Keratinocyte (primary cell): ENCODE results near the gene ABCD1. TPM values are rescaled to one million over a fixed set of nuclear protein-coding genes. Genes with fewer than 3 reads are reported as not detected.

ENCODE experiments used
- DNase-seq: peaks from one replicate; pipeline ENCODE4 v3.0.0-alpha.2; 2011; ENCODE audit warnings: low read depth, missing footprints, low spot score
- FAIRE-seq: peaks from 2 replicates; lab custom pipeline; 2011; peaks lifted over from hg19 to GRCh38; lab: Jason Lieb, UNC
- H2AFZ ChIP-seq: 2 replicates; pipeline ENCODE4 v1.6.0; 2012; ENCODE audit warnings: low read length, control low read depth, inconsistent platforms; ENCODE audit not compliant: control insufficient read depth
- H3K27ac ChIP-seq: 2 replicates; pipeline ENCODE4 v1.5.1; 2011; ENCODE audit warnings: low read length; ENCODE audit not compliant: control insufficient read depth, insufficient read depth
- H3K27me3 ChIP-seq: 3 replicates; pipeline ENCODE4 v1.6.0; 2011; ENCODE audit warnings: low read length; ENCODE audit not compliant: control insufficient read depth, insufficient read depth; ENCODE audit errors: extremely low read depth
- H3K36me3 ChIP-seq, 2 experiments: 2 replicates in 1 of 2; 3 replicates in 1 of 2; pipeline ENCODE4 v1.5.1; 2011; ENCODE audit warnings: low read length in 2 of 2, mild to moderate bottlenecking in 1 of 2; ENCODE audit not compliant: control insufficient read depth in 2 of 2, insufficient read depth in 2 of 2; ENCODE audit errors: extremely low read depth in 1 of 2
- H3K4me1 ChIP-seq: 3 replicates; pipeline ENCODE4 v1.5.1; 2011; ENCODE audit warnings: low read length; ENCODE audit not compliant: control insufficient read depth, insufficient read depth; ENCODE audit errors: extremely low read depth
- H3K4me2 ChIP-seq: 3 replicates; pipeline ENCODE4 v1.6.0; 2011; ENCODE audit warnings: low read depth, low read length; ENCODE audit not compliant: control insufficient read depth, insufficient read depth; ENCODE audit errors: extremely low read depth
- H3K4me3 ChIP-seq, 3 experiments: fragments of 200-600 bp in 1 of 3; sonication (generic) in 1 of 3; 2 replicates in 2 of 3; 3 replicates in 1 of 3; pipeline ENCODE4 v1.5.1; 2011 to 2016; ENCODE audit warnings: low read length in 3 of 3, mild to moderate bottlenecking in 3 of 3, control low read depth in 2 of 3, inconsistent platforms in 1 of 3, low read depth in 1 of 3, mixed read lengths in 1 of 3, mixed run types in 1 of 3, moderate library complexity in 1 of 3; ENCODE audit not compliant: control insufficient read depth in 2 of 3, insufficient read depth in 2 of 3; ENCODE audit errors: extremely low read depth in 1 of 3
- H3K79me2 ChIP-seq: 2 replicates; pipeline ENCODE4 v1.6.0; 2012; ENCODE audit warnings: low read length; ENCODE audit not compliant: control insufficient read depth, insufficient read depth
- H3K9ac ChIP-seq: 3 replicates; pipeline ENCODE4 v1.6.0; 2011; ENCODE audit warnings: low read length; ENCODE audit not compliant: control insufficient read depth, insufficient read depth; ENCODE audit errors: extremely low read depth
- H3K9me1 ChIP-seq: 3 replicates; pipeline ENCODE4 v1.6.0; 2011; ENCODE audit warnings: low read length; ENCODE audit not compliant: control insufficient read depth, insufficient read depth; ENCODE audit errors: extremely low read depth
- H3K9me3 ChIP-seq: 2 replicates; pipeline ENCODE4 v1.5.1; 2012; ENCODE audit warnings: low read depth, low read length; ENCODE audit not compliant: control insufficient read depth
- H4K20me1 ChIP-seq: 3 replicates; pipeline ENCODE4 v1.6.0; 2011; ENCODE audit warnings: low read length; ENCODE audit not compliant: control insufficient read depth, insufficient read depth; ENCODE audit errors: extremely low read depth
- CTCF ChIP-seq, 3 experiments: IDR thresholded peaks in 1 of 3; conservative IDR thresholded peaks in 1 of 3; optimal IDR thresholded peaks in 1 of 3; 2 replicates in 2 of 3; 3 replicates in 1 of 3; pipeline versions ENCODE3 to v1.5.1; 2011; ENCODE audit warnings: low read length in 3 of 3, mild to moderate bottlenecking in 3 of 3, moderate library complexity in 2 of 3, control low read depth in 1 of 3, inconsistent platforms in 1 of 3; ENCODE audit not compliant: insufficient read depth in 2 of 3; ENCODE audit errors: extremely low read depth in 1 of 3
- EZH2 ChIP-seq: IDR thresholded peaks from one replicate; pipeline ENCODE4 v1.6.1; 2012; ENCODE audit warnings: inconsistent platforms, mild to moderate bottlenecking, low read length, moderate library complexity
- dilution Hi-C: fragments of 300-500 bp; cut with MboI; formaldehyde crosslinking; loops from one replicate; pipeline ENCODE4 v1.7.0; 2020; ENCODE audit warnings: low sequenced_read_pairs; ENCODE audit not compliant: extremely low pct_ligation_motif_present
- polyA plus RNA-seq, 5 experiments: library from polyadenylated mRNA; depleted of rRNA in 3 of 5; stranded (reverse) in 3 of 5; stranded (forward) in 1 of 5; unstranded in 1 of 5; fragments of >200 nt; gene quantifications; 1 replicate in 1 of 5; 2 replicates in 3 of 5; 3 replicates in 1 of 5; pipeline versions ENCODE4 v1.2.1 to v1.2.3, GENCODE V29; 2011 to 2012; ENCODE audit warnings: missing spikeins in 2 of 5, low read depth in 1 of 5, low replicate concordance in 1 of 5

ABCD1 gene
- polyA plus RNA-seq, 1 donor (not counting 4 experiments of a cell fraction or from before 2014, with no cell fraction given), result 0.81 TPM

DNA sequence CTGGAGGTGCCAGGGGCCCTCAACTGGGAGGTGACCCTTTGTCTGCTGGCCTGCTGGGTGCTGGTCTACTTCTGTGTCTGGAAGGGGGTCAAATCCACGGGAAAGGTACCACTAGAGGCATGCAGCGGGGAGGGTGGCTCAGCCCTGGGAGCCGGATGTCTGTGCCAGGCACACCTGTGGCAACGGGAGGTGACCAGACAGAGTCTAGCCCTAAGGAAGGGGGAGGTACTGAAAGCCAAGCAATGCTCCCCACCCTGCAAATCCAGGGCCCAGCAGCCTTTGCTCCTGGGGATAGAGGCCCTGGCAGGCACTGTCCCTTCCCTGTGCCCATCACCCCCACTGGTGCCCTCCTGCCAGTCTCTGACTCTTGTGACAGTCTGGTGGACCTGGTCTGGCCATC lies 32.7 kb upstream of the ABCD1 start:
- FAIRE-seq, result no peak
- no peak overlapping the region for H3K4me2 ChIP-seq
- H3K4me3 ChIP-seq, result no peak overlapping the region
- no peak overlapping the region for H3K9ac ChIP-seq
- no peaks in the 10 kb centered on the region for H3K36me3 ChIP-seq
- dilution Hi-C loops, result no loop called here
- no peaks in the 10 kb centered on the region for H3K9me3 ChIP-seq
- H3K27ac ChIP-seq, result no peak overlapping the region
- no peaks in the 10 kb centered on the region for H3K9me1 ChIP-seq
- peaks cover 8% of the 10 kb centered on the region for H3K4me1 ChIP-seq
- H3K27me3 ChIP-seq, result no peaks in the 10 kb centered on the region
- TF ChIP-seq EZH2, result no peak
- TF ChIP-seq CTCF (optimal IDR thresholded peaks at IDR 0.05 in 1 of 3, IDR thresholded peaks at IDR 0.05 in 1 of 3, conservative IDR thresholded peaks at IDR 0.05 in 1 of 3; ENCODE audit: extremely low read depth in 1 of 3, insufficient read depth in 2 of 3, low read length in 3 of 3), result no peak
- H4K20me1 ChIP-seq, result no peaks in the 10 kb centered on the region
- H2AFZ ChIP-seq, result no peak overlapping the region
- DNase-seq, result no peak
- H3K79me2 ChIP-seq, result peaks cover 11% of the 10 kb centered on the region

DNA sequence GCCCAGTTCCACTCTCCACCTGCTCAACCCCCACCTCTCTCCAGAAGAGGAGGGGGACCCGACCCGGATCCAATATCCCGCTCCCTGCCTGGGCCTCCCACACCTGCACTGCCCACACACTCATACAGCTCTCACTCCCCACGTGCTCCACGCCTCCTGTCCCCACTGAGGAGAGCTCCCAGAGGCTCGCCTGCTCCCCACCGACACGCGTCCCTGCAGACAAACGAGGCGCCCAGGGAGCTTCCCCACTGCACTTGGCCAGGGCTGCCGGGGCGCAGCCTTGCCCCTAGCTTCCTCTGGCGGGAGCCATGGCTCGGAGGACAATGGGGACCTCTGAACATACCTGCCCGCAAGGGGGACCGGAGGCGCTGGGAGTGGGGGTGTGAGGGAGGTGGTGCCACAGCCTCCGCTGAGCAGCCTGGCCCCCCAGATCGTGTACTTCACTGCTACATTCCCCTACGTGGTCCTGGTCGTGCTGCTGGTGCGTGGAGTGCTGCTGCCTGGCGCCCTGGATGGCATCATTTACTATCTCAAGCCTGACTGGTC lies 32.0 kb upstream of the ABCD1 start:
- H3K79me2 ChIP-seq, result peaks cover 11% of the 10 kb centered on the region
- no peaks in the 10 kb centered on the region for H3K9me3 ChIP-seq
- TF ChIP-seq EZH2, result no peak
- TF ChIP-seq CTCF (optimal IDR thresholded peaks at IDR 0.05 in 1 of 3, IDR thresholded peaks at IDR 0.05 in 1 of 3, conservative IDR thresholded peaks at IDR 0.05 in 1 of 3; ENCODE audit: extremely low read depth in 1 of 3, insufficient read depth in 2 of 3, low read length in 3 of 3), result no peak
- DNase-seq (no peak), FAIRE-seq (no peak)
- H3K36me3 ChIP-seq, result no peaks in the 10 kb centered on the region
- H4K20me1 ChIP-seq, result no peaks in the 10 kb centered on the region
- H3K9me1 ChIP-seq, result no peaks in the 10 kb centered on the region
- H3K27ac ChIP-seq, result no peak overlapping the region
- no peak overlapping the region for H3K4me3 ChIP-seq
- no peak overlapping the region for H3K9ac ChIP-seq
- H3K4me2 ChIP-seq, result no peak overlapping the region
- H2AFZ ChIP-seq, result no peak overlapping the region
- H3K4me1 ChIP-seq, result peaks cover 8% of the 10 kb centered on the region
- dilution Hi-C loops, result no loop called here
- H3K27me3 ChIP-seq, result no peaks in the 10 kb centered on the region
